ENCODE results near the gene CRTAP. TPM values are rescaled to one million over a fixed set of nuclear protein-coding genes. Genes with fewer than 3 reads are reported as not detected.

The CRTAP gene
- total and polyA plus RNA-seq, 2 of the 13 experiments (the other 11 are each of a cell fraction or from before 2014, with no cell fraction given): 54.2 to 119 TPM

DNA sequence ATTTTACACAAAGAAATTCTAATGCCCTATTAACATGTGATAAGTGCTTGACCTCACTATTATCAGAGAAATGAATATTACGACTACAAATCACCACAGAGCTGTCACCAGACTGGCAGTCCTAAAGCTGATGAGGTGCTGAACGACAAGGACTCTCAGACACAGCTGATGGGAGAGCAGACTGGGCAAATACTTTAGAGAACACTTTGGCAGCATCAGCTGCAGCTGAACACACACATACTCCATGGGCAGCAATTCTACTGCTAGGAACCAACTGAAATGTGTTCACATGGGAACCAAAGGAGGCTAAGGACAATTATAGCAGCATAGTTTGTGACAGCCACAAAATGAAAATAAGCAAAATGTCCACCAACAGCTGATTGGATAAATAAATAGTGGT is 59.3 kb downstream of the CRTAP start (continued):
- TF ChIP-seq, protein P1, sequence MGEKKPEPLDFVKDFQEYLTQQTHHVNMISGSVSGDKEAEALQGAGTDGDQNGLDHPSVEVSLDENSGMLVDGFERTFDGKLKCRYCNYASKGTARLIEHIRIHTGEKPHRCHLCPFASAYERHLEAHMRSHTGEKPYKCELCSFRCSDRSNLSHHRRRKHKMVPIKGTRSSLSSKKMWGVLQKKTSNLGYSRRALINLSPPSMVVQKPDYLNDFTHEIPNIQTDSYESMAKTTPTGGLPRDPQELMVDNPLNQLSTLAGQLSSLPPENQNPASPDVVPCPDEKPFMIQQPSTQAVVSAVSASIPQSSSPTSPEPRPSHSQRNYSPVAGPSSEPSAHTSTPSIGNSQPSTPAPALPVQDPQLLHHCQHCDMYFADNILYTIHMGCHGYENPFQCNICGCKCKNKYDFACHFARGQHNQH (CRISPR knock-in tag; IDR thresholded peaks at IDR 0.05): no peak
- TF ChIP-seq, protein P2, sequence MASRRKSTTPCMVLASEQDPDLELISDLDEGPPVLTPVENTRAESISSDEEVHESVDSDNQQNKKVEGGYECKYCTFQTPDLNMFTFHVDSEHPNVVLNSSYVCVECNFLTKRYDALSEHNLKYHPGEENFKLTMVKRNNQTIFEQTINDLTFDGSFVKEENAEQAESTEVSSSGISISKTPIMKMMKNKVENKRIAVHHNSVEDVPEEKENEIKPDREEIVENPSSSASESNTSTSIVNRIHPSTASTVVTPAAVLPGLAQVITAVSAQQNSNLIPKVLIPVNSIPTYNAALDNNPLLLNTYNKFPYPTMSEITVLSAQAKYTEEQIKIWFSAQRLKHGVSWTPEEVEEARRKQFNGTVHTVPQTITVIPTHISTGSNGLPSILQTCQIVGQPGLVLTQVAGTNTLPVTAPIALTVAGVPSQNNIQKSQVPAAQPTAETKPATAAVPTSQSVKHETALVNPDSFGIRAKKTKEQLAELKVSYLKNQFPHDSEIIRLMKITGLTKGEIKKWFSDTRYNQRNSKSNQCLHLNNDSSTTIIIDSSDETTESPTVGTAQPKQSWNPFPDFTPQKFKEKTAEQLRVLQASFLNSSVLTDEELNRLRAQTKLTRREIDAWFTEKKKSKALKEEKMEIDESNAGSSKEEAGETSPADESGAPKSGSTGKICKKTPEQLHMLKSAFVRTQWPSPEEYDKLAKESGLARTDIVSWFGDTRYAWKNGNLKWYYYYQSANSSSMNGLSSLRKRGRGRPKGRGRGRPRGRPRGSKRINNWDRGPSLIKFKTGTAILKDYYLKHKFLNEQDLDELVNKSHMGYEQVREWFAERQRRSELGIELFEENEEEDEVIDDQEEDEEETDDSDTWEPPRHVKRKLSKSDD (CRISPR knock-in tag; IDR thresholded peaks at IDR 0.05; ENCODE audit: low read depth): no peak
- TF ChIP-seq, protein P3, sequence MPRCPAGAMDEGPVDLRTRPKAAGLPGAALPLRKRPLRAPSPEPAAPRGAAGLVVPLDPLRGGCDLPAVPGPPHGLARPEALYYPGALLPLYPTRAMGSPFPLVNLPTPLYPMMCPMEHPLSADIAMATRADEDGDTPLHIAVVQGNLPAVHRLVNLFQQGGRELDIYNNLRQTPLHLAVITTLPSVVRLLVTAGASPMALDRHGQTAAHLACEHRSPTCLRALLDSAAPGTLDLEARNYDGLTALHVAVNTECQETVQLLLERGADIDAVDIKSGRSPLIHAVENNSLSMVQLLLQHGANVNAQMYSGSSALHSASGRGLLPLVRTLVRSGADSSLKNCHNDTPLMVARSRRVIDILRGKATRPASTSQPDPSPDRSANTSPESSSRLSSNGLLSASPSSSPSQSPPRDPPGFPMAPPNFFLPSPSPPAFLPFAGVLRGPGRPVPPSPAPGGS (CRISPR knock-in tag; IDR thresholded peaks at IDR 0.05): no peak

DNA sequence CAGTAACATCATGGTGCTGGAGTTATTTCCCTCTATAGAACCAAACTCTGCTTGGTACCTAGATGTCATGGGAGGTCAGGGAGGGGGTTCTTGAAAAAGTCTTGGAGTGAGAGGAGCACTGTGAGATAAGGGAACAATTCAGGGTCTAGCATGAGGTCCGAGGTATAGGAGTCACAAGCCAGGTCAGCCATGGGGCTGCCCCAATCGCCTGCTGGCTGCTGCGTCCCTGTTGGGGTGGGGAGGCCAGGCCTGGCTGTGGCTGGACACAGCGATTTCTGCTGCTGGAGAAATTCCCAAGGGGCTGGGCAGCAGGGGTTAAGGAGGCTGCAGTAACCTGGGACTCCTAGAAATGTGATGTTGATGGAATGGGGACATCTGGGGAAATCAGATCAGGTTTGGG is 59.9 kb downstream of the CRTAP start:
- DNase-seq (ENCODE audit: low spot score) (no peak), ATAC-seq (no peak), FAIRE-seq (no peak)
- H3K4me3 ChIP-seq (replicated peaks in 1 of 3; ENCODE audit: insufficient read depth in 1 of 3, low read depth in 2 of 3, low read length in 3 of 3): no peak overlapping the region
- H3K4me2 ChIP-seq (ENCODE audit: low read depth, low read length): no peak overlapping the region
- in situ Hi-C loops (cut with HindIII; ENCODE audit: extremely low pct_ligation_motif_present, low pct_unique_long_range_greater_than_20kb) (no loop called here), intact Hi-C loops (cut with micrococcal nuclease; ENCODE audit: unreplicated experiment) (no loop called here)
- TF ChIP-seq ZNF816 (CRISPR knock-in tag; IDR thresholded peaks at IDR 0.05; ENCODE audit: borderline replicate concordance) (no peak), CBX5 (CRISPR knock-in tag; IDR thresholded peaks at IDR 0.05; ENCODE audit: borderline replicate concordance) (no peak), MED1 (CRISPR knock-in tag; IDR thresholded peaks at IDR 0.05) (no peak)
- TF ChIP-seq, protein P4, sequence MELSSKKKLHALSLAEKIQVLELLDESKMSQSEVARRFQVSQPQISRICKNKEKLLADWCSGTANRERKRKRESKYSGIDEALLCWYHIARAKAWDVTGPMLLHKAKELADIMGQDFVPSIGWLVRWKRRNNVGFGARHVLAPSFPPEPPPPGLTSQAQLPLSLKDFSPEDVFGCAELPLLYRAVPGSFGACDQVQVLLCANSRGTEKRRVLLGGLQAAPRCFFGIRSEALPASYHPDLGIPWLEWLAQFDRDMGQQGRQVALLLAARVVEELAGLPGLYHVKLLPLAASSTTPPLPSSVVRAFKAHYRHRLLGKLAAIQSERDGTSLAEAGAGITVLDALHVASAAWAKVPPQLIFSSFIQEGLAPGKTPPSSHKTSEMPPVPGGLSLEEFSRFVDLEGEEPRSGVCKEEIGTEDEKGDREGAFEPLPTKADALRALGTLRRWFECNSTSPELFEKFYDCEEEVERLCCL (CRISPR knock-in tag; IDR thresholded peaks at IDR 0.05; ENCODE audit: borderline replicate concordance): no peak
- ChIA-PET POLR2A (no interaction called here), CTCF (ENCODE audit: low intra/inter-chr PET ratio, low total read pairs) (no interaction called here)
- H3K79me2 ChIP-seq (ENCODE audit: insufficient read depth, low read length): no peaks in the 10 kb centered on the region
- H2AFZ ChIP-seq (ENCODE audit: low read length): no peak overlapping the region
- WGBS (ENCODE audit: low lambda C conversion rate): 15% methylated on average over 4 of the region's 4 CpGs
- no peak overlapping the region for H3K9ac ChIP-seq (ENCODE audit: insufficient read depth, low read depth, low read length)
- no peak overlapping the region for H3K27ac ChIP-seq (ENCODE audit: extremely low read length, insufficient read depth, low read length)
- peaks cover 11% of the 10 kb centered on the region for H3K4me1 ChIP-seq (ENCODE audit: insufficient read depth, low read length)
- no peaks in the 10 kb centered on the region for H4K20me1 ChIP-seq (ENCODE audit: insufficient read depth, low read length)
- no TSS peak for BruUV-seq (replicated peaks)
- H3K36me3 ChIP-seq (replicated peaks in 1 of 2; ENCODE audit: control insufficient read depth in 1 of 2, insufficient read depth in 2 of 2, low read length in 2 of 2): no peaks in the 10 kb centered on the region
- no peaks in the 10 kb centered on the region for H3K9me3 ChIP-seq (ENCODE audit: low read length)
- H3K27me3 ChIP-seq (ENCODE audit: control insufficient read depth in 1 of 2, insufficient read depth in 2 of 2, low read length in 2 of 2): peaks cover 0 to 8% of the 10 kb centered on the region in 2 experiments; a peak in 2 of 5 replicates

Data from HepG2 (cell line).